AML-193 (cell line): ENCODE data around the gene PIK3R6.
"Not testable (repeated sequence)": the region's sequence is repeated elsewhere in the genome, so short reads cannot be mapped to it uniquely, and the experiment has no call there.

Source experiments
- DNase-seq, 2 experiments: peaks; one replicate each; lab custom pipeline; 2025; lab: John Stamatoyannopoulos, UW

The PIK3R6 gene

GRCh38 chr17:8828517-8828875 lies 39.0 kb downstream of the PIK3R6 start:
- no peak for DNase-seq

DNA sequence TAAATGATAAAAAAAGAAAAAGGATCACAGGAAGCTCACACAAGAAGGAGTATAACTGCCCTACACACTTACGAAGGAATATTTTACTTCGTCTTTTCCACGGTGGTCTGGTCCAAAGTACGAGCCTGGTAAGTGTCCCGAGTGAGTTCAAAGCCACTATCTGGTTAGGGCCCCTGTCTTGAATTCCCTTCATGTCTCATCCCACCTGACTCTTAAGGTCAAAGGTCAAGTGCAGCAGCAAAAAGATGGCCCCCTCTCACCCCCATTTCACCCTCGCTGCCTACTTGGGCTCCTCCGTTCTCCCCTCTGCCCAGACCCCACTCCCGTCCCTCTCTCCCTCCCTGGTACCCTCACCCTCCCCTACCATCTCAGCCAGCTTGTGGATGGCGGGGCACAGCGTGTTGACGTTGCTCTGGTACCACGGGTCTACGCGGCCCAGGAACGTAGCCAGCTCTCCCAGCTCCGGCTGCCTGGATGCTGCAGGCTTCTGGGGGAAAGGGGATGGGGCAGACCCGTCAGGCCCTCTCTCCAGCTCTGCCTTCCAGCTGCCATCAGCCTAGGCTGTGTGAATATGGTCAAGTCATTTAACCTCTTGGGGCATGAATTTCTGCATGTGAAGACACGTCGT lies 40.6 kb downstream of the PIK3R6 start:
- DNase-seq = no peak

DNA sequence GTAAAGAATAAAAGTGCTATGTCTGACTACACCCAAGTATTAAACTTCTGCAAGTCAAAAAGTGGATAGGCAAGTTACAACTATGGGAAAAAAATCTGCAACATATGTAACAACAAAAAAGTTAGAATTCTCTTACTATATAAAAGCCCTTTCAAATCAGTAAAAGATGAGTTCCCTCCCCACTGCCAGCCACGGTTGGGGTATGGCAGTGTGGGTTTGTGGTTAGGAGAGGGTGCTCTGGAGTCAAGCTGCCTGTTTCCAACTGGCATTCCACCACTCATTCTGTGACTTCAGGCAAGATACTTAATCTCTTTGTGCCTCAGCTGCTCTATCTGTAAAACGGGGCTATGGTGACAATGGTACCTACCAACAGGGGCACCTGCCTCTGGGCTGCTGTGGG lies 41.7 kb downstream of the PIK3R6 start:
- no peak for DNase-seq

- DNase-seq = no peak
Measured at GRCh38 chr17:8823279-8823678, 44.2 kb downstream of the PIK3R6 start.

- DNase-seq = no peak
Measured at GRCh38 chr17:8822401-8823035, 45.0 kb downstream of the PIK3R6 start.

GRCh38 chr17:8821446-8822105 lies 45.9 kb downstream of the PIK3R6 start:
- DNase-seq = no peak

GRCh38 chr17:8820311-8821010 lies 47.0 kb downstream of the PIK3R6 start:
- DNase-seq = no peak

DNA sequence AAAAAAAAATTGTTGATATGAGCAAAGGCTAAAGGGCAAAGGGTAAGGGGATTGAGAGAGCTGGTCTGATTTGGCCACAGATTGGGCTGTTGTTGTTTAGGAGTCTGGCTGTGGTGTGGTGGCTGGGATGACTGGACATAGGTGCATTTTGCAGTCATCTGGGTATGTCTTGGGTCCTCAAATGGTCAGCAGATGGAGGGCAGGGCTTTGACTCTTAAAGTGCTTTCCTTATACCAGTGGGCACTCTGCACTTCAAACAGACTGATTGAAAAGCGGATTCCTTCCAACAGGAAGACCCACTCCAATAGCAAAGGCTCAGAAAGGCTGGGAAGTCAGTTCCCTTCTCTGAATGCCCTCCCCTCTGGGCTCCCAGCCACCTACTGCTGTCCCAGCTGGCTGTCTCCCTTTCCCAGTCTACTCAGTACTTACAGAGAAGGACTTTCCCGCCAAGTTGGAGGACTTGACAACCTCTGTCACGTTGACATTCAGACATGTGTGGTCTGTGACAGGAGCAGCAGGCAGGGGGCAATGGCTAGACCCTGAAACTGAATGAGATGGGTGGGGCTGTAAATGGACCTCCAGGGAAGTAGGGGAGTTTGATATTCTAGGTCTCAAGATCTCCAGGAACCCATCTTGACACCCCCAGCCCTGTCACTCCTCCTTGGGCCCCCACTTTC lies 48.7 kb downstream of the PIK3R6 start:
- no peak for DNase-seq

DNA sequence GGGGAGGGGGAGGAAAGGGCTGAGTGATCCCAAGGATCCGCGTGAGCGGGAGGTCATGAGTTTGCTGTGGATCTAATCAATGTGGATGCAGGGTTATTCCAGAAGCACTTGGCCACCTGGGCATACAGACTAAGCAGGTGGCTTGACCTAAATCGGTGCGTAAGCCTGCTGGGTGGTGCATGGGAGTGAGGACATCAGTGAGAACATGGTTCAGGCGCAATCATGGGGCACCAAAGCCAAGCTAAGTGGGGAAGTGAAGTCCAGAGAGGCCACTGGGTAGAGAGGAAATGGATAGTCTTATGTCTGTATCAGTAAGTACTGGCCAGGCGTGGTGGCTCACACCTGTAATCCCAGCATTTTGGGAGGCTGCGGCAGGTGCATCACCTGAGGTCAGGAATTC lies 49.4 kb downstream of the PIK3R6 start:
- no peak for DNase-seq

- DNase-seq = no peak
Measured at GRCh38 chr17:8806926-8807550, 60.4 kb downstream of the PIK3R6 start.

GRCh38 chr17:8806253-8806925 lies 61.1 kb downstream of the PIK3R6 start:
- no peak for DNase-seq

DNA sequence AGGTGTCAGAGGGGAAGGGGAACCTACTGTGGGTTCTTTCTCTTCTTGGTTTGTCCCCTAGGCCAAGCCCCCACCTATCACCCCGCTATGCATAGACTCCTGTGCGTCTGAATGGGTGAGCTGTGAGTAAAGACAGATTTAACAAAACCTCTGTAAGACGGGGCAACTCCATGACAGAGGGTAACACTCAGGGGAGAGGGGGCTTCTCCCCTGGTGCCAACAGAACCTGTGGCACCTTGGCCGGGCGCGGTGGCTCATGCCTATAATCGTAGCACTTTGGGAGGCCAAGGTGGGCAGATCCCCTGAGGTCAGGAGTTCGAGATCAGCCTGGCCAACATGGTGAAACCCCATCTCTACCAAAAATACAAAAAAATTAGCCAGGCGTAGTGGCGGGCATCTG lies 62.1 kb downstream of the PIK3R6 start:
- not testable (repeated sequence) for DNase-seq

DNA sequence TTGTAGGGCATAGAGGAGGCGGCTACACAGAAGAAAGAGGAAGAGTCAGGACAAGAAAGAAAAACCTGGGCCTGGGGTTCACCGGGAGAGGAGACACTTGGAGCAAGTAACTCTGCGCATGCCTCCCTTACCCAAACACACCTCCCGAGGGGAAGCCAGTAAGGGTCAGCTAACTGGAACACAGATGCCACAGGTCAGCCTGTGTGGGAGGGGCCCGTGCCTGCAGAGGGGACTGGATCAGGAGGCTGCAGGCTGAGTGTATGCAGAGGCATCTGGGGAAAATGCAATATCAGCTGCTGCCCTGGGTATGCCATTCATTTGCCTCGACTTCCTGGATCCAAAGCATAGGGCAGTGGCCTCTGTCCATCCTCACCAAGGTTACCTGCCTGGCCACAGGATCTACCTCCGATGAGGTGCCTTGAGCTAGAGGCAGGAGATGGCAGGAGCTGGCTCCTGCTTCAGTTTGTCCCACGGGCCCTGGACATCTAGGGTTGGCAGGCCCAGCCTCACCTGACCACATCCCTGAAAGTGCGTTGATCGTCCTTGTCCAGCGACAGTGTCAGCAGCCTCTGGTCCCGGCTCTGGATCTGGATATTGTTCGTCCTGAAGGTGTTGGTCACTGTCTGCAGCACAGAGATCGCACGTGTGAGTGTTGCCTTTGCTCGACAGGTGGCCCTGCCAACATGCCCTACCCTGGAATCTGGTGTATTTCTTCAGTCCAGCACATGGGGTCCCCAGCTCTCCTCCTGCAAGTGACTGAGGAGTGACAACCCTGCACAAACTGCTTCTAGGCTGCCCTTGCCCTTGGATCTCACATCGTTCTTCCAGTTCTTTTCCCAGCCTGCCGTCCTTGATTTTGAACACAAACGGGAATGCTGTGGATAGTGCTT lies 63.7 kb downstream of the PIK3R6 start:
- DNase-seq = no peak

DNA sequence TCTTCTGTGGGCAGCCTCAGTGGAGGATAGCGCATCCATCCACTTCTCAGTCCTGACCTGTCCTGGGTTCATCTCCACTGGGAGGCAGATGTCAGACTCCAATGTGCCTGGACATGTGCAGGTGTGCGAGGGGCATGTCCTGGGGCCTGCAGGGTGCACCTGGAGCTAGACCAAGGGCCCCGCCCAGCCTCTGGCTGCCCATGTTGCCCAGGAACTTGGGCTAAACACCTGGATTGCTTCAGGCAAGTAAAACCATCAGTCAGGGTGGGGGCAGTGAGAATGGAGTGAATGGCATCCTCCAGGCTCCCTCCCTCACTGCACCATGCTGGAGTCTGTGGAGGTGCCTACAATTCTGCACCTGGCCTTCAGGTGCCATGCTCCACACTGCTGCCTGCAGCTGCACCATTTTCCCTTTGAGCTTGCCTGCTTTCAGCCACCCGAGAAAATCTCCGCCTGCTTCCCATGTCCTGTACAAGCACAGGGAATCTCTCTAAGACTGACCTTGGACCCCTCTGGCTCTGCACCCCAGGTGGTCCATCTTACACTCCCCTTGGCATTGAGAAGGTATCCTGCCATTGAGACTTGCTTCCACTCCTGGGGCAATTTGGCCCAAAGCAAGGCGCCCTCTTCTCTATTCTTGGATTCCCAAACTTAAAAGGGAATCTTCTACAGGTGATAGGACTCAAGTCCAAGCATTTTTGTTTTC lies 66.2 kb downstream of the PIK3R6 start:
- DNase-seq = no peak

DNA sequence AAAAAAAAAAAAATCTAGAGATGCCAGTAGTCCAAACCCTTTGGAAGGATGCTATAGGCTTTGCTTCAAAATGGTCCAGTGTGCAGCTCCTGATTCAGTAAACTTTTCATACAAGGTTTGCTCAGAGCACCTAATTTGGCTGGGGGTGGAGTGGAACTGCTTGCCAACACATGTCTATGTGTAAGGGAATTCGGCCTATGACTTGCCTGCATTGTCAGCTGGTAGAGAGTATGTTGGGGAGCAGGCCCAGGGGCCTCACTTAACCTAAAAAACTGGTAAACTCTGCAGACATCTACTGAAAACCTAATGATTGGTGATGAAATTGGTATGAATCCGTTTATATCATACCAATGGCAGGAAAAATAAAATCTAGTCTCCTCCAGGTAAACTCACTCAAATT lies 66.8 kb downstream of the PIK3R6 start:
- no peak for DNase-seq

- no peak for DNase-seq
Measured at GRCh38 chr17:8799570-8800212, 67.8 kb downstream of the PIK3R6 start.

DNA sequence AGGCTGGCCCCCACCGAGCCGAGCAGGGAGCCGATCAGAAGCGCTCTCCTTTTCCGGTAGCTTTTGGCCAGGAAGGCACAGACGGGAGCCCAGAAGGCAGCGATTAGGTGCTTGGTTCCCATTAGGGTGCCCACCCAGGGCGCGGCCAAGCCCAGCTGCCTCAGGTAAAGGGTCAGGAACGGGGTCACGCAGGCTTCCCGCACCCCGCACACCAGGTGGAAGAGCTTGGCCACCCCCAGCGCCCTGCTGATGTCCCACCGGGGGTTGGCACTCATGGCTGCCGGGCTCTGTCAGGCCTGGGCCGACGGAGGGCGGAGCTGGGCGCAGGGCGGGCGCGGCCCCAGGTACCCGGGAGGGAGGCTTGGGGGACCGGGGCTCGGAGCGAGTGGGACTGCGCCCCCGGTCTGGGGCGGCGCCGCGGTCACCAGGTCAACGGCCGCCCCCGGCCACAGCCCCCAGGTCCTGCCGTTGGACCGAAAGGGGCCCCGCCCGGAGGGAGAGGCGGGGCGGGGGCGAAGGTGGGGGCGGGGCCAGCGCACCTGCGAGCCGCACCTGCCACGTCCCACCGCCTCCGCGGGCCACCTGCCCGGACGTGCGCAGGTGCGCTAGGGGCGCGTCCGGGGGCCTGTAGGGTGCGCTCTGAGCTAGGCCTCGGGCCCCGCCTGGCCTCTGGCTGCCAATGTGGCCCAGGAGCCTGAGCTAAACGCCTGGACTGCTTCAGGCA lies 68.5 kb downstream of the PIK3R6 start, which contains the start of gene MFSD6L:
Gene MFSD6L (minus strand): TSS at position 520 of the 724 bp plus-strand sequence. CDS start 245 bp downstream, at position 275.
- no peak for DNase-seq

- DNase-seq = no peak
Measured at GRCh38 chr17:8798176-8798845, 69.2 kb downstream of the PIK3R6 start.
